Body of pancreas (tissue), 4 donors: ENCODE results near the gene PHGDH. TPM values are rescaled to one million over a fixed set of nuclear protein-coding genes. Genes with fewer than 3 reads are reported as not detected.

ENCODE experiments used
- ATAC-seq: fragments of 150-250 bp; one replicate; pipeline ENCODE4 v1.9.1; 2016
- DNase-seq, 4 donors: peaks; one replicate each; pipeline ENCODE4 v3.0.0-alpha.2; 2019
- H3K27ac ChIP-seq, 4 donors: fragments of 200-600 bp; sonication (generic); 1 replicate in 3 of 4; 2 replicates in 1 of 4; pipeline versions ENCODE4 v1.5.1 to v1.6.1; 2016 to 2019; ENCODE audit warnings: mild to moderate bottlenecking in 1 of 4, mixed read lengths in 1 of 4, moderate library complexity in 1 of 4
- H3K27me3 ChIP-seq, 2 donors: fragments of 200-600 bp; sonication (generic); one replicate each; pipeline ENCODE4 v1.6.0; 2016; ENCODE audit warnings: mild to moderate bottlenecking in 1 of 2
- H3K36me3 ChIP-seq, 2 donors: fragments of 200-600 bp; sonication (generic); replicated peaks in 1 of 2; 2 replicates each; pipeline ENCODE4 v1.5.1; 2016; ENCODE audit warnings: low read depth in 2 of 2; ENCODE audit not compliant: insufficient read depth in 1 of 2
- H3K4me1 ChIP-seq: fragments of 200-600 bp; sonication (generic); one replicate; pipeline ENCODE4 v1.6.0; 2016
- H3K4me3 ChIP-seq, 2 donors: fragments of 200-600 bp; sonication (generic); 1 replicate in 1 of 2; 2 replicates in 1 of 2; pipeline ENCODE4 v1.5.1; 2016 to 2019
- H3K9me3 ChIP-seq, 3 donors: fragments of 200-600 bp; sonication (generic); 1 replicate in 2 of 3; 2 replicates in 1 of 3; pipeline ENCODE4 v1.5.1; 2016
- CTCF ChIP-seq, 7 experiments: fragments of 450-650 bp in 4 of 7; fragments of 200-600 bp in 3 of 7; sonication (generic) in 3 of 7; IDR thresholded peaks; one replicate each; pipeline ENCODE4 v1.5.1; 2016 to 2019; ENCODE audit warnings: antibody characterized with exemption in 7 of 7
- POLR2A ChIP-seq, 3 donors: fragments of 450-650 bp; IDR thresholded peaks; one replicate each; pipeline ENCODE4 v1.6.1; 2016; ENCODE audit warnings: antibody characterized with exemption in 3 of 3, mild to moderate bottlenecking in 2 of 3
- WGBS, 2 donors: methylation state at CpG; one replicate each; pipeline ENCODE4 v1.1.5; 2017; 5-methylcytosine and 5-hydroxymethylcytosine counted together
- intact Hi-C: fragments of 100-400 bp; cut with DNase I; formaldehyde crosslinking; loops from one replicate; pipeline ENCODE4 v1.15.1; 2023
- total RNA-seq, 2 donors: library from RNA; depleted of rRNA; stranded (reverse); fragments of >200 nt; gene quantifications; one replicate each; pipeline ENCODE4 v1.1.0, GENCODE V29; 2016

PHGDH gene
- total RNA-seq, 2 donors from 2014 or later: 75.5 to 101 TPM

- DNase-seq (no peak), ATAC-seq (no peak)
- no peaks in the 10 kb centered on the region for H3K27me3 ChIP-seq
- intact Hi-C loops: no loop called here
- peaks cover 48% of the 10 kb centered on the region for H3K4me1 ChIP-seq
- WGBS, 2 donors: 94 to 95% methylated on average over 2 of the region's 2 CpGs
- TF ChIP-seq POLR2A (IDR thresholded peaks at IDR 0.05): no peak
- TF ChIP-seq CTCF (IDR thresholded peaks at IDR 0.05): no peak
- H3K36me3 ChIP-seq: no peaks in the 10 kb centered on the region
- no peak overlapping the region for H3K27ac ChIP-seq
- H3K9me3 ChIP-seq: no peaks in the 10 kb centered on the region
- no peak overlapping the region for H3K4me3 ChIP-seq
Observed at GRCh38 chr1:119772298-119772697, 60.6 kb downstream of the PHGDH start.

GRCh38 chr1:119773711-119774241 is 62.0 kb downstream of the PHGDH start:
- Histone ChIP-seq H3K4me1 (peaks cover 41% of the 10 kb centered on the region), H3K27me3 (no peaks in the 10 kb centered on the region), H3K36me3 (no peaks in the 10 kb centered on the region), H3K27ac (no peak overlapping the region), H3K9me3 (no peaks in the 10 kb centered on the region), H3K4me3 (no peak overlapping the region)
- no peak for TF ChIP-seq POLR2A (IDR thresholded peaks at IDR 0.05)
- no peak for TF ChIP-seq CTCF (IDR thresholded peaks at IDR 0.05)
- DNase-seq (no peak), ATAC-seq (peak; percentile 45)
- intact Hi-C loops: no loop called here
- WGBS, 2 donors: 54 to 67% methylated on average over 3 of the region's 3 CpGs

GRCh38 chr1:119774746-119775490 is 63.2 kb downstream of the PHGDH start:
- H3K27ac ChIP-seq: peak overlapping the region in 3 of 4 donors; percentile 40 to 50 (median 47)
- peaks cover 43% of the 10 kb centered on the region for H3K4me1 ChIP-seq
- no peak for DNase-seq
- no peak overlapping the region for H3K4me3 ChIP-seq
- no peak for ATAC-seq
- 37 to 38% methylated on average over 7 of the region's 7 CpGs for WGBS, 2 donors
- intact Hi-C loops: no loop called here
- TF ChIP-seq CTCF (IDR thresholded peaks at IDR 0.05) (no peak), POLR2A (IDR thresholded peaks at IDR 0.05) (no peak)
- H3K27me3 ChIP-seq: no peaks in the 10 kb centered on the region
- no peaks in the 10 kb centered on the region for H3K9me3 ChIP-seq
- no peaks in the 10 kb centered on the region for H3K36me3 ChIP-seq

- H3K9me3 ChIP-seq: no peaks in the 10 kb centered on the region
- H3K27me3 ChIP-seq: no peaks in the 10 kb centered on the region
- ATAC-seq: no peak
- H3K36me3 ChIP-seq: no peaks in the 10 kb centered on the region
- H3K27ac ChIP-seq: no peak overlapping the region
- TF ChIP-seq CTCF (IDR thresholded peaks at IDR 0.05) (no peak), POLR2A (IDR thresholded peaks at IDR 0.05) (no peak)
- H3K4me1 ChIP-seq: peaks cover 41% of the 10 kb centered on the region
- WGBS, 2 donors: 87 to 92% methylated on average over 6 of the region's 6 CpGs
- no peak for DNase-seq
- H3K4me3 ChIP-seq: no peak overlapping the region
- intact Hi-C loops: no loop called here
Observed at GRCh38 chr1:119778359-119778758, 66.6 kb downstream of the PHGDH start.
